Upper lobe of left lung (tissue), 4 donors: ENCODE results near the gene CEP164.

Source experiments
- CTCF ChIP-seq, 6 experiments: fragments of 450-650 bp in 4 of 6; fragments of 200-600 bp in 2 of 6; sonication (generic) in 2 of 6; IDR thresholded peaks; one replicate each; pipeline ENCODE4 v1.5.1; 2016 to 2019; ENCODE audit warnings: antibody characterized with exemption in 6 of 6
- POLR2AphosphoS5 ChIP-seq, 2 donors: sonication (generic); formaldehyde crosslinking; IDR thresholded peaks; one replicate each; pipeline ENCODE4 v1.5.1; 2017; ENCODE audit warnings: antibody characterized with exemption in 2 of 2

GRCh38 chr11:117430293-117430955 is 102.8 kb downstream of the CEP164 start:
- TF ChIP-seq CTCF (IDR thresholded peaks at IDR 0.05) (no peak), POLR2AphosphoS5 (IDR thresholded peaks at IDR 0.05) (no peak)
